ENCODE measurements around the gene KRTAP10-3. TPM values are rescaled to one million over a fixed set of nuclear protein-coding genes. Genes with fewer than 3 reads are reported as not detected.
"Not testable (repeated sequence)": the region's sequence is repeated elsewhere in the genome, so short reads cannot be mapped to it uniquely, and the experiment has no call there.

The KRTAP10-3 gene
- total and polyA plus RNA-seq, 2 experiments from 2014 or later: not detected

DNA sequence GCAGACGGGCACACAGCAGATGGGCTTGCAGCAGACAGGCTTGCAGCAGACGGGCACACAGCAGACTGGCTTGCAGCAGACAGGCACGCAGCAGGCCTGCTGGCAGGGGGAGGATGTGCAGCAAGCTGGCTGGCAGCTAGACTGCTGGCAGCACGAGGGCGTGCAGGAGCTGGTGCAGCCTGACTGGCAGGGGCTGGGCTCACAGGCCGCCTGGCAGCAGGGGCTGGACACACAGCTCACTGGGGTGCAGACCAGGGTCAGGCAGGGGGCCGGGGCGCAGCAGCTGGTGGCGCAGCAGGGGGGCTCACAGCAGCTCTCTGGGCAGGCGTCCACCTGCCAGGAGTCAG, 293 bp downstream of the KRTAP10-3 start:
- not testable (repeated sequence) for H3K4me3 Mint-ChIP-seq; H2AFZ ChIP-seq; H3K27me3 Mint-ChIP-seq (ENCODE audit: insufficient read depth, low read depth, poor library complexity); H3K27ac Mint-ChIP-seq; H3K4me1 ChIP-seq (ENCODE audit: insufficient read depth); H3K4me3 ChIP-seq; H3F3A ChIP-seq (replicated peaks; ENCODE audit: low read depth); H4K20me1 ChIP-seq (replicated peaks; ENCODE audit: insufficient read depth); H3K27ac ChIP-seq (ENCODE audit: low read depth); H3K4me2 ChIP-seq; DNase-seq (ENCODE audit: low spot score); H3K36me3 ChIP-seq (ENCODE audit: insufficient read depth); H3K36me3 Mint-ChIP-seq (ENCODE audit: low read depth); H3K27me3 ChIP-seq (ENCODE audit: insufficient read depth); H3K79me2 ChIP-seq (replicated peaks; ENCODE audit: insufficient read depth); H3K9me2 ChIP-seq (ENCODE audit: insufficient read depth); ATAC-seq; H3K9me3 Mint-ChIP-seq
- peaks cover 13% of the 10 kb centered on the region for H3K4me1 Mint-ChIP-seq

- Histone ChIP-seq H3F3A (replicated peaks; ENCODE audit: low read depth) (0 out of 2 replicates have a peak, but pooled peaks cover 2% of the 10 kb centered on the region), H3K4me3 (no peak overlapping the region), H2AFZ (peak overlapping the region; percentile 63; the same call in 1 of the 2 replicates), H3K27me3 (ENCODE audit: insufficient read depth) (no peaks in the 10 kb centered on the region), H3K27ac (ENCODE audit: low read depth) (no peak overlapping the region), H3K4me2 (no peak overlapping the region), H3K4me1 (ENCODE audit: insufficient read depth) (0 out of 2 replicates have a peak, but pooled peaks cover 5% of the 10 kb centered on the region), H3K9me2 (ENCODE audit: insufficient read depth) (no peaks in the 10 kb centered on the region), H3K36me3 (ENCODE audit: insufficient read depth) (no peaks in the 10 kb centered on the region), H3K79me2 (replicated peaks; ENCODE audit: insufficient read depth) (no peaks in the 10 kb centered on the region), H4K20me1 (replicated peaks; ENCODE audit: insufficient read depth) (no peaks in the 10 kb centered on the region)
- H3K27ac Mint-ChIP-seq: no peak overlapping the region
- H3K4me3 Mint-ChIP-seq: no peak overlapping the region
- H3K4me1 Mint-ChIP-seq: peaks cover 17% of the 10 kb centered on the region
- no peak for DNase-seq (ENCODE audit: low spot score)
- ATAC-seq: peak; percentile 69
- no peaks in the 10 kb centered on the region; the same call in 2 of the 3 replicates for H3K36me3 Mint-ChIP-seq (ENCODE audit: low read depth)
- no peaks in the 10 kb centered on the region for H3K9me3 Mint-ChIP-seq
- H3K27me3 Mint-ChIP-seq (ENCODE audit: insufficient read depth, low read depth, poor library complexity): peaks cover 5% of the 10 kb centered on the region
- TF ChIP-seq, protein P1, sequence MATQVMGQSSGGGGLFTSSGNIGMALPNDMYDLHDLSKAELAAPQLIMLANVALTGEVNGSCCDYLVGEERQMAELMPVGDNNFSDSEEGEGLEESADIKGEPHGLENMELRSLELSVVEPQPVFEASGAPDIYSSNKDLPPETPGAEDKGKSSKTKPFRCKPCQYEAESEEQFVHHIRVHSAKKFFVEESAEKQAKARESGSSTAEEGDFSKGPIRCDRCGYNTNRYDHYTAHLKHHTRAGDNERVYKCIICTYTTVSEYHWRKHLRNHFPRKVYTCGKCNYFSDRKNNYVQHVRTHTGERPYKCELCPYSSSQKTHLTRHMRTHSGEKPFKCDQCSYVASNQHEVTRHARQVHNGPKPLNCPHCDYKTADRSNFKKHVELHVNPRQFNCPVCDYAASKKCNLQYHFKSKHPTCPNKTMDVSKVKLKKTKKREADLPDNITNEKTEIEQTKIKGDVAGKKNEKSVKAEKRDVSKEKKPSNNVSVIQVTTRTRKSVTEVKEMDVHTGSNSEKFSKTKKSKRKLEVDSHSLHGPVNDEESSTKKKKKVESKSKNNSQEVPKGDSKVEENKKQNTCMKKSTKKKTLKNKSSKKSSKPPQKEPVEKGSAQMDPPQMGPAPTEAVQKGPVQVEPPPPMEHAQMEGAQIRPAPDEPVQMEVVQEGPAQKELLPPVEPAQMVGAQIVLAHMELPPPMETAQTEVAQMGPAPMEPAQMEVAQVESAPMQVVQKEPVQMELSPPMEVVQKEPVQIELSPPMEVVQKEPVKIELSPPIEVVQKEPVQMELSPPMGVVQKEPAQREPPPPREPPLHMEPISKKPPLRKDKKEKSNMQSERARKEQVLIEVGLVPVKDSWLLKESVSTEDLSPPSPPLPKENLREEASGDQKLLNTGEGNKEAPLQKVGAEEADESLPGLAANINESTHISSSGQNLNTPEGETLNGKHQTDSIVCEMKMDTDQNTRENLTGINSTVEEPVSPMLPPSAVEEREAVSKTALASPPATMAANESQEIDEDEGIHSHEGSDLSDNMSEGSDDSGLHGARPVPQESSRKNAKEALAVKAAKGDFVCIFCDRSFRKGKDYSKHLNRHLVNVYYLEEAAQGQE (IDR thresholded peaks at IDR 0.05; ENCODE audit: unreplicated experiment): no peak
- no peak for TF ChIP-seq NANOG (IDR thresholded peaks at IDR 0.05; ENCODE audit: borderline replicate concordance)
- TF ChIP-seq ZNF114 (CRISPR knock-in tag; IDR thresholded peaks at IDR 0.05): no peak
- TF ChIP-seq ETS1 (IDR thresholded peaks at IDR 0.05): no peak
- TF ChIP-seq, protein P2, sequence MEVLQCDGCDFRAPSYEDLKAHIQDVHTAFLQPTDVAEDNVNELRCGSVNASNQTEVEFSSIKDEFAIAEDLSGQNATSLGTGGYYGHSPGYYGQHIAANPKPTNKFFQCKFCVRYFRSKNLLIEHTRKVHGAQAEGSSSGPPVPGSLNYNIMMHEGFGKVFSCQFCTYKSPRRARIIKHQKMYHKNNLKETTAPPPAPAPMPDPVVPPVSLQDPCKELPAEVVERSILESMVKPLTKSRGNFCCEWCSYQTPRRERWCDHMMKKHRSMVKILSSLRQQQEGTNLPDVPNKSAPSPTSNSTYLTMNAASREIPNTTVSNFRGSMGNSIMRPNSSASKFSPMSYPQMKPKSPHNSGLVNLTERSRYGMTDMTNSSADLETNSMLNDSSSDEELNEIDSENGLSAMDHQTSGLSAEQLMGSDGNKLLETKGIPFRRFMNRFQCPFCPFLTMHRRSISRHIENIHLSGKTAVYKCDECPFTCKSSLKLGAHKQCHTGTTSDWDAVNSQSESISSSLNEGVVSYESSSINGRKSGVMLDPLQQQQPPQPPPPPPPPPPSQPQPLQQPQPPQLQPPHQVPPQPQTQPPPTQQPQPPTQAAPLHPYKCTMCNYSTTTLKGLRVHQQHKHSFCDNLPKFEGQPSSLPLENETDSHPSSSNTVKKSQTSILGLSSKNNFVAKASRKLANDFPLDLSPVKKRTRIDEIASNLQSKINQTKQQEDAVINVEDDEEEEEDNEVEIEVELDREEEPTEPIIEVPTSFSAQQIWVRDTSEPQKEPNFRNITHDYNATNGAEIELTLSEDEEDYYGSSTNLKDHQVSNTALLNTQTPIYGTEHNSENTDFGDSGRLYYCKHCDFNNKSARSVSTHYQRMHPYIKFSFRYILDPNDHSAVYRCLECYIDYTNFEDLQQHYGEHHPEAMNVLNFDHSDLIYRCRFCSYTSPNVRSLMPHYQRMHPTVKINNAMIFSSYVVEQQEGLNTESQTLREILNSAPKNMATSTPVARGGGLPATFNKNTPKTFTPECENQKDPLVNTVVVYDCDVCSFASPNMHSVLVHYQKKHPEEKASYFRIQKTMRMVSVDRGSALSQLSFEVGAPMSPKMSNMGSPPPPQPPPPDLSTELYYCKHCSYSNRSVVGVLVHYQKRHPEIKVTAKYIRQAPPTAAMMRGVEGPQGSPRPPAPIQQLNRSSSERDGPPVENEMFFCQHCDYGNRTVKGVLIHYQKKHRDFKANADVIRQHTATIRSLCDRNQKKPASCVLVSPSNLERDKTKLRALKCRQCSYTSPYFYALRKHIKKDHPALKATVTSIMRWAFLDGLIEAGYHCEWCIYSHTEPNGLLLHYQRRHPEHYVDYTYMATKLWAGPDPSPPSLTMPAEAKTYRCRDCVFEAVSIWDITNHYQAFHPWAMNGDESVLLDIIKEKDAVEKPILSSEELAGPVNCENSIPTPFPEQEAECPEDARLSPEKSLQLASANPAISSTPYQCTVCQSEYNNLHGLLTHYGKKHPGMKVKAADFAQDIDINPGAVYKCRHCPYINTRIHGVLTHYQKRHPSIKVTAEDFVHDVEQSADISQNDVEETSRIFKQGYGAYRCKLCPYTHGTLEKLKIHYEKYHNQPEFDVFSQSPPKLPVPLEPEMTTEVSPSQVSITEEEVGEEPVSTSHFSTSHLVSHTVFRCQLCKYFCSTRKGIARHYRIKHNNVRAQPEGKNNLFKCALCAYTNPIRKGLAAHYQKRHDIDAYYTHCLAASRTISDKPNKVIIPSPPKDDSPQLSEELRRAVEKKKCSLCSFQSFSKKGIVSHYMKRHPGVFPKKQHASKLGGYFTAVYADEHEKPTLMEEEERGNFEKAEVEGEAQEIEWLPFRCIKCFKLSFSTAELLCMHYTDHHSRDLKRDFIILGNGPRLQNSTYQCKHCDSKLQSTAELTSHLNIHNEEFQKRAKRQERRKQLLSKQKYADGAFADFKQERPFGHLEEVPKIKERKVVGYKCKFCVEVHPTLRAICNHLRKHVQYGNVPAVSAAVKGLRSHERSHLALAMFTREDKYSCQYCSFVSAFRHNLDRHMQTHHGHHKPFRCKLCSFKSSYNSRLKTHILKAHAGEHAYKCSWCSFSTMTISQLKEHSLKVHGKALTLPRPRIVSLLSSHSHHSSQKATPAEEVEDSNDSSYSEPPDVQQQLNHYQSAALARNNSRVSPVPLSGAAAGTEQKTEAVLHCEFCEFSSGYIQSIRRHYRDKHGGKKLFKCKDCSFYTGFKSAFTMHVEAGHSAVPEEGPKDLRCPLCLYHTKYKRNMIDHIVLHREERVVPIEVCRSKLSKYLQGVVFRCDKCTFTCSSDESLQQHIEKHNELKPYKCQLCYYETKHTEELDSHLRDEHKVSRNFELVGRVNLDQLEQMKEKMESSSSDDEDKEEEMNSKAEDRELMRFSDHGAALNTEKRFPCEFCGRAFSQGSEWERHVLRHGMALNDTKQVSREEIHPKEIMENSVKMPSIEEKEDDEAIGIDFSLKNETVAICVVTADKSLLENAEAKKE (CRISPR knock-in tag; IDR thresholded peaks at IDR 0.05): no peak
- no peak for TF ChIP-seq EZH2 (IDR thresholded peaks at IDR 0.05; ENCODE audit: low read depth, unreplicated experiment)
- TF ChIP-seq CREB1 (CRISPR knock-in tag; IDR thresholded peaks at IDR 0.05; ENCODE audit: low read depth): no peak
- TF ChIP-seq EZH2phosphoT487 (IDR thresholded peaks at IDR 0.05; ENCODE audit: unreplicated experiment): no peak
- TF ChIP-seq JUNB (IDR thresholded peaks at IDR 0.05; ENCODE audit: unreplicated experiment): no peak
- TF ChIP-seq STAT1 (IDR thresholded peaks at IDR 0.05; ENCODE audit: unreplicated experiment): no peak
- no peak for TF ChIP-seq ZNF331 (CRISPR knock-in tag; IDR thresholded peaks at IDR 0.05; ENCODE audit: low read depth)
Observed at GRCh38 chr21:44557491-44558328, 885 bp downstream of the KRTAP10-3 start.

Measured in GM23338 (cell line).